ENCODE measurements around the gene DOCK4. TPM values are rescaled to one million over a fixed set of nuclear protein-coding genes. Genes with fewer than 3 reads are reported as not detected.

Gene DOCK4
- total RNA-seq, 1 donor from 2014 or later = 43.5 TPM

GRCh38 chr7:111931016-111931517, 275.1 kb downstream of the DOCK4 start:
- no peak for TF ChIP-seq CTCF (IDR thresholded peaks at IDR 0.05)
- no peak for DNase-seq (ENCODE audit: low spot score in 2 of 2)
- Histone ChIP-seq H3K27me3 (no peaks in the 10 kb centered on the region), H3K9me3 (no peaks in the 10 kb centered on the region), H3K4me1 (no peaks in the 10 kb centered on the region), H3K27ac (no peak overlapping the region), H3K4me3 (no peak overlapping the region), H3K36me3 (peaks cover 0 to 6% of the 10 kb centered on the region in 2 donors)
- intact Hi-C loops (cut with DNase I) = no loop called here

- TF ChIP-seq CTCF (IDR thresholded peaks at IDR 0.05) = no peak
- no peak overlapping the region for H3K27ac ChIP-seq
- intact Hi-C loops (cut with DNase I) = no loop called here
- H3K36me3 ChIP-seq = peaks cover 0 to 6% of the 10 kb centered on the region in 2 donors
- H3K4me3 ChIP-seq = no peak overlapping the region
- no peaks in the 10 kb centered on the region for H3K4me1 ChIP-seq
- no peak for DNase-seq (ENCODE audit: low spot score in 2 of 2)
- H3K9me3 ChIP-seq = no peaks in the 10 kb centered on the region
- no peaks in the 10 kb centered on the region for H3K27me3 ChIP-seq
Observed at GRCh38 chr7:111929264-111929663, 276.9 kb downstream of the DOCK4 start.

GRCh38 chr7:111927353-111928019, 278.7 kb downstream of the DOCK4 start:
- no peaks in the 10 kb centered on the region for H3K27me3 ChIP-seq
- no peak for DNase-seq (ENCODE audit: low spot score in 2 of 2)
- no peaks in the 10 kb centered on the region for H3K9me3 ChIP-seq
- H3K36me3 ChIP-seq = no peaks in the 10 kb centered on the region
- TF ChIP-seq CTCF (IDR thresholded peaks at IDR 0.05) = no peak
- no peak overlapping the region for H3K4me3 ChIP-seq
- no peaks in the 10 kb centered on the region for H3K4me1 ChIP-seq
- H3K27ac ChIP-seq = no peak overlapping the region
- intact Hi-C loops (cut with DNase I) = no loop called here

- Histone ChIP-seq H3K9me3 (no peaks in the 10 kb centered on the region), H3K36me3 (peaks cover 0 to 4% of the 10 kb centered on the region in 2 donors), H3K4me1 (no peaks in the 10 kb centered on the region), H3K4me3 (no peak overlapping the region), H3K27ac (no peak overlapping the region), H3K27me3 (no peaks in the 10 kb centered on the region)
- no peak for DNase-seq (ENCODE audit: low spot score in 2 of 2)
- intact Hi-C loops (cut with DNase I) = no loop called here
- no peak for TF ChIP-seq CTCF (IDR thresholded peaks at IDR 0.05)
Observed at GRCh38 chr7:111920329-111920728, 285.9 kb downstream of the DOCK4 start.

- TF ChIP-seq CTCF (IDR thresholded peaks at IDR 0.05) = no peak
- intact Hi-C loops (cut with DNase I) = no loop called here
- Histone ChIP-seq H3K4me1 (no peaks in the 10 kb centered on the region), H3K9me3 (no peaks in the 10 kb centered on the region), H3K4me3 (no peak overlapping the region), H3K27ac (no peak overlapping the region), H3K36me3 (peaks cover 0 to 4% of the 10 kb centered on the region in 2 donors), H3K27me3 (no peaks in the 10 kb centered on the region)
- no peak for DNase-seq (ENCODE audit: low spot score in 2 of 2)
Observed at GRCh38 chr7:111919631-111920179, 286.5 kb downstream of the DOCK4 start.
